HUDEP-2 (cell line): ENCODE data around the gene LRRC37B.
"Not testable (repeated sequence)": the region's sequence is repeated elsewhere in the genome, so short reads cannot be mapped to it uniquely, and the experiment has no call there.

Source experiments
- DNase-seq, 76 experiments: peaks; one replicate each; lab custom pipeline; 2025; ENCODE audit not compliant: unreplicated experiment in 76 of 76; lab: John Stamatoyannopoulos, UW

Gene LRRC37B

DNA sequence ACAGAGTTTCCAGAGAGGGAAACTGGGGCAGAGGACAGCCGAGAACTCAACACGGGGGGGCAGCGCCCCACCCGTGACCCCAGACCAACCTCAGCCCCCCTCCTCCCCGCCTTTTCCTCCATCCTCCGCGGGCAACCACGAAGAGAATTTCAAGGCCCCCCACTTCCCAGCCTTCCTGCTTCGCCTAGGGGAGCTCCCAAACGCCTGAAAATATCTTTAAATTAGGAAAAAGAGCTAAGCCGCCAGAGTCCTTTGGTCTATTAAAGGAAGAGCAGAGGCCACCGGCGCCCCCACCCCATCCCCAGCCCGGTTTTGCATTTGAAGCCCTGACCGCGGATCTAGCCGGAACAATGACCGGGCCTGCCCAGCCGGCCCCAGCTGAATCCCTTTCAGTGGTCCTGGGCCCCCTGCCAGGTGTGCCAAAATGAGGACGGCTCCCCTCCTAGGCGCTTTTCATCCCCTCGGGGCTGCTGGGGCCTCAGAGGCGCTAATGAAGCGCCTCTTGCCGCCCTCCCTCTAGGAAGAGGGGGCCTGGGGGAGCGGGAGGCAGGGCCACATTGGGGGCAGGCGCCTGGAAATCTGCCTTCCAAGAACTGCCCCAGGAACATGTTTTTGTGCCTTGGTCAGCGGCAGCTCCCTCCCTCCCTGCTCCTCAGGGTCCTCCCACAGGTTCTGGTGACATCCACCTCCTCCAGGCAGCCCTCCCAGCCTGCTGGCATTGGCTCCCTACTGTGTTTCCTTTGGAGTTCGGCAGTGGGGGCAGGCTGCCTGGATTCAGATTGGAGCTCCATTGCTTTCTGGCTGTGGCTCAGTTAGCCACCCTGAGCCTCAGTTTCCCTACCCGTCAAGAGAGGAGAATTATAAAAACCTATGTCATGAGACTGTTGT is 78.0 kb downstream of the LRRC37B start:
- not testable (repeated sequence) for DNase-seq

GRCh38 chr17:32086833-32087232 is 79.7 kb downstream of the LRRC37B start:
- DNase-seq = not testable (repeated sequence)

DNA sequence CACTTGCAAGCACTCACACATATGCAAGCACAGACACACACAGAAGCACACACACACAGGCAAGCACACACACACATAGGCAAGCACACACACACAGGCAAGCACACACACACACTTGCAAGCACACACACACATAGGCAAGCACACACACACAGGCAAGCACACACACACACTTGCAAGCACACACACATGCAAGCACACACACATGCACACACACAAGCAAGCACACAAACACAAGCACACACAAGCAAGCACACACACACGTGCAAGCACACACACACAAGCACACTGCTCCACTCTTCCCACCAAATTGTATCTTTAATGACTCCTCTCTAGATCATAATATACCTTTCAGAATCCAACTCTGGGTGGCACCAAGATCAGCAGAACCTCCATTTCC is 84.9 kb downstream of the LRRC37B start:
- not testable (repeated sequence) for DNase-seq

- no peak for DNase-seq
Measured at GRCh38 chr17:32099686-32100085, 92.5 kb downstream of the LRRC37B start.

- DNase-seq = not testable (repeated sequence)
Measured at GRCh38 chr17:32100323-32100722, 93.1 kb downstream of the LRRC37B start.

DNA sequence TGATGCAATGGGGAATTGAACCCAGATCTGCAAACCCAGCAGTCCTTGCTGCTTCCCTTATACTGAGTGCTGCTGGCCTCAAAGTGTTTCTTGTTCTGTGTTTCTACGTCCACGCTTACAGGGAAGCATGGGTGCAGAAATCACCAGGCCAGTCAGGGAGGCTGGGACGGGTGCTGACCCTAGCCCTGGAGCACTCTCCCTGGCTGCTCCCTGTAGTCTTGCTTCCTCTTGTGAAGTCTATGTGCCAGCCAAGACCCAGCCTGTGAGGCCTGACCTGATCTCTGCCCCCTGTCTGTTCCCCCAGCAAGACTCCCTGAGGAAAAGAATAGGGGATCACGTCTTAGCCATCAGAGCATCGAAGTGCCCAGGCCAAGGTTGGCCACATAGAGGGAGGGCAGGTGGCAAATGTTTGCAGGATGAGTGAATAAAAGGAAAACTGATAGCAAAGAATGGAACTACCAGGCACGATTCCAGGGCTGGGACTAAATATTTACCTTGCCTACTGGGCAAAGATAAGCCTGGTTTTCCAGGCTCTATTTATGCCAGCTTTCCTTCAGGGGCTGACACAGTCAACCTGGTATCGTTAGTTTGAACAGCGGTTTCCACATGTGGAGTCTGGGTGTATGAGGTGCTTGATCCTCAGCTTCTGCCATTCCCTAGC is 93.9 kb downstream of the LRRC37B start:
- no peak for DNase-seq

GRCh38 chr17:32102172-32102571 is 95.0 kb downstream of the LRRC37B start:
- no peak for DNase-seq

GRCh38 chr17:32102646-32103186 is 95.5 kb downstream of the LRRC37B start:
- DNase-seq = no peak
